Inflammatory macrophage treated with lipopolysaccharide for 1 hour (primary cell): ENCODE measurements around the gene PVRIG.
A peak's percentile ranks its signal among the peaks of the same experiment; 100 is the strongest.
"Not testable (repeated sequence)": the region's sequence is repeated elsewhere in the genome, so short reads cannot be mapped to it uniquely, and the experiment has no call there.

ENCODE experiments used
- DNase-seq, 2 donors: peaks; one replicate each; pipeline ENCODE4 v3.0.0-alpha.2; 2020 to 2022

Gene PVRIG

GRCh38 chr7:100243385-100243784 lies 23.6 kb downstream of the PVRIG start:
- peak; percentile 5 to 20 for DNase-seq

- not testable (repeated sequence) for DNase-seq
These were observed 25.3 kb downstream of the PVRIG start for GRCh38 chr7:100244988-100245605.

- DNase-seq: not testable (repeated sequence)
These were observed 26.5 kb downstream of the PVRIG start for GRCh38 chr7:100246121-100246864.

GRCh38 chr7:100246865-100247137 lies 27.1 kb downstream of the PVRIG start:
- not testable (repeated sequence) for DNase-seq

GRCh38 chr7:100247152-100247757 lies 27.5 kb downstream of the PVRIG start:
- no peak for DNase-seq

- no peak for DNase-seq
These were observed 28.7 kb downstream of the PVRIG start for GRCh38 chr7:100248483-100248882.

GRCh38 chr7:100257017-100257416 lies 37.3 kb downstream of the PVRIG start:
- no peak for DNase-seq

GRCh38 chr7:100259984-100260383 lies 40.2 kb downstream of the PVRIG start:
- DNase-seq: not testable (repeated sequence)

- DNase-seq: not testable (repeated sequence)
These were observed 43.1 kb downstream of the PVRIG start for GRCh38 chr7:100262896-100263295.

- DNase-seq: not testable (repeated sequence)
These were observed 44.5 kb downstream of the PVRIG start for GRCh38 chr7:100264223-100264622.

- not testable (repeated sequence) for DNase-seq
These were observed 45.0 kb downstream of the PVRIG start for GRCh38 chr7:100264669-100265165.

- not testable (repeated sequence) for DNase-seq
These were observed 46.1 kb downstream of the PVRIG start for GRCh38 chr7:100265851-100266250.

GRCh38 chr7:100266576-100267354 lies 47.0 kb downstream of the PVRIG start:
- no peak for DNase-seq

- DNase-seq: no peak
These were observed 47.9 kb downstream of the PVRIG start for GRCh38 chr7:100267648-100268047.

- DNase-seq: not testable (repeated sequence)
These were observed 49.1 kb downstream of the PVRIG start for GRCh38 chr7:100268882-100269281.

- DNase-seq: not testable (repeated sequence)
These were observed 49.7 kb downstream of the PVRIG start for GRCh38 chr7:100269306-100270045.

- DNase-seq: not testable (repeated sequence)
These were observed 50.5 kb downstream of the PVRIG start for GRCh38 chr7:100270046-100270918.
